Fibroblast of pulmonary artery (primary cell): ENCODE results near the gene ALKBH6.
A peak's percentile ranks its signal among the peaks of the same experiment; 100 is the strongest.

Experiments used
- DNase-seq: peaks from one replicate; pipeline ENCODE4 v3.0.0-alpha.2; 2010; ENCODE audit warnings: low read depth
- H3K4me3 ChIP-seq: replicated peaks from 2 replicates; pipeline ENCODE4 v1.5.1; 2011; ENCODE audit warnings: low read depth, mild to moderate bottlenecking, control low read depth, low read length, moderate library complexity
- CTCF ChIP-seq: IDR thresholded peaks from 2 replicates; pipeline ENCODE4 v1.5.1; 2011; ENCODE audit warnings: mild to moderate bottlenecking, control low read depth, low read length, inconsistent platforms; ENCODE audit errors: missing control alignments

ALKBH6 gene

GRCh38 chr19:35973487-35973886, 40.5 kb downstream of the ALKBH6 start:
- no peak for DNase-seq
- no peak for TF ChIP-seq CTCF
- no peak overlapping the region for H3K4me3 ChIP-seq

GRCh38 chr19:35966771-35967170, 47.2 kb downstream of the ALKBH6 start:
- no peak for DNase-seq
- TF ChIP-seq CTCF: no peak
- H3K4me3 ChIP-seq: no peak overlapping the region

GRCh38 chr19:35963514-35963913, 50.5 kb downstream of the ALKBH6 start:
- TF ChIP-seq CTCF: no peak
- no peak overlapping the region for H3K4me3 ChIP-seq
- peak; percentile 74 for DNase-seq

- TF ChIP-seq CTCF: no peak
- DNase-seq: no peak
- no peak overlapping the region for H3K4me3 ChIP-seq
Observed at GRCh38 chr19:35960432-35960972, 53.5 kb downstream of the ALKBH6 start.

GRCh38 chr19:35959968-35960320, 54.1 kb downstream of the ALKBH6 start:
- no peak overlapping the region for H3K4me3 ChIP-seq
- TF ChIP-seq CTCF: no peak
- no peak for DNase-seq
